ENCODE results near the gene DSCAML1.
A peak's percentile ranks its signal among the peaks of the same experiment; 100 is the strongest.

DSCAML1 gene

GRCh38 chr11:117458275-117459122, 338.5 kb downstream of the DSCAML1 start:
- TF ChIP-seq CTCF (conservative IDR thresholded peaks at IDR 0.05): no peak
- peak overlapping the region; percentile 67; the same call in 1 of the 2 replicates for H3K27ac ChIP-seq

GRCh38 chr11:117457835-117458234, 339.2 kb downstream of the DSCAML1 start:
- TF ChIP-seq CTCF (conservative IDR thresholded peaks at IDR 0.05): no peak
- peak overlapping the region; percentile 67 for H3K27ac ChIP-seq

GRCh38 chr11:117457031-117457785, 339.8 kb downstream of the DSCAML1 start:
- TF ChIP-seq CTCF (conservative IDR thresholded peaks at IDR 0.05): no peak
- peak overlapping the region; percentile 67 for H3K27ac ChIP-seq

- peak overlapping the region; percentile 67 for H3K27ac ChIP-seq
These were observed 340.3 kb downstream of the DSCAML1 start for GRCh38 chr11:117456721-117457029.

GRCh38 chr11:117456027-117456720, 340.8 kb downstream of the DSCAML1 start:
- H3K27ac ChIP-seq: no peak overlapping the region
- TF ChIP-seq CTCF (conservative IDR thresholded peaks at IDR 0.05): no peak

GRCh38 chr11:117454564-117454917, 342.5 kb downstream of the DSCAML1 start:
- no peak overlapping the region for H3K27ac ChIP-seq
- no peak for TF ChIP-seq CTCF (conservative IDR thresholded peaks at IDR 0.05)

GRCh38 chr11:117453886-117454563, 343.0 kb downstream of the DSCAML1 start:
- TF ChIP-seq CTCF (conservative IDR thresholded peaks at IDR 0.05): no peak
- no peak overlapping the region for H3K27ac ChIP-seq

All from VCaP (cell line).